Activated CD8-positive, alpha-beta memory T cell treated with anti-CD3 and anti-CD28 coated beads for 36 hours (primary cell): ENCODE data around the gene CEP170B. TPM values are rescaled to one million over a fixed set of nuclear protein-coding genes. Genes with fewer than 3 reads are reported as not detected.
"Not testable (repeated sequence)": the region's sequence is repeated elsewhere in the genome, so short reads cannot be mapped to it uniquely, and the experiment has no call there.

Experiments
- CTCF ChIA-PET: fragments of 350-600 bp; sonication (Branson Sonifier 250); formaldehyde crosslinking; loops from one replicate; lab custom pipeline; 2021; ENCODE audit warnings: antibody characterized with exemption; lab: Charles Lee
- POLR2A ChIA-PET: fragments of 350-600 bp; sonication (Branson Sonifier 250); formaldehyde crosslinking; loops from one replicate; lab custom pipeline; 2021; ENCODE audit warnings: antibody characterized with exemption; lab: Charles Lee
- total RNA-seq, 2 experiments: library from RNA; stranded (reverse); gene quantifications; one replicate each; pipeline ENCODE4 v1.2.3, GENCODE V29; 2021

The CEP170B gene
- total RNA-seq, 2 experiments from 2014 or later = 7.7 to 7.8 TPM

GRCh38 chr14:104895786-104896661 lies 31.0 kb downstream of the CEP170B start:
- ChIA-PET POLR2A (interaction anchor here (0.6 kb wide), 1 partner anchor 150 kb away, joined by 3 read pairs; no protein-coding TSS in a partner anchor), CTCF (interaction anchor here (0.9 to 2.2 kb wide), 4 partner anchors 40 to 191 kb away, joined by 3 to 10 read pairs (median 4); no protein-coding TSS in a partner anchor)

DNA sequence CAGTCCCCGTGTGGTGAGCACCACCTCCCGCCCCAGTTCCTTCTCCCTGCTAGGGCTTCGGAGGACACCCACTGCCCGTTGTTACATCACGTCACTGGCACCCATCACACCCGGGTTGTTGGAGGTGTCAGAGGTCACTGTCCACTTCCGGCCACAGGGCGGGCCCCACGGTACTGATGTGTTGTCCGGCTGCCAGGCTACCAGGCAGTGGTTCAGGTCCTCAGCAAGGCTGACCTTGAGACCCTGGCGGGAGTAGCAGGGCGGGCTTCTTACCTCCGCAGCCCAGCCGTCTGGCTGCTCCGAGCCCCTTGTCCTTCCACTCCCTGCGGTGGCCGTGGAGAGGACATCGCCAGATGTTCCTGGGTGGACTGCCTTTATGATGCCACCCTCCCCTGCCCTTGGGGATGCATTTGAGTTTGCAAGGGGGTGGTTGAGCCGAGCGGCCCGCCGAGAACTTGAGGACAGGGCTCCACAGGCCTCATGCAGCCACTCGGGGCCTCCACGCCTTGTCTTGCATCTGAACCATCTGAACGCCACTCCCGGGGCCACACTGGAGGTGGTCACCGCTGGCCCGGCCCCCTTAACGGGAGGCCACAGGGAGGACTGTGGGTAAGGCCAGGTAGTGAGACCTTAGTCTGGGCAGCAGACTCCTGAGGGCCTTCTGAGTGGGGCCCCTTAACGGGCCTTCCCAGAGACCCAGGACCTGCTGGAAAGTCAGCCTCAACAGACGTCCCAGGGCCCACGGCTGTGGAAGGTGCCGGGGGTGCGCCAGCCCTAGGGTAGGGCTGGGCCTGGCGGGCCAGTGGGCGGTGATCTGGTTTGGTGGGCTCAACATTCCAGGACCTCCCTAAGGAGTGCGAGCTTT lies 32.5 kb downstream of the CEP170B start:
- POLR2A ChIA-PET = no interaction called here

DNA sequence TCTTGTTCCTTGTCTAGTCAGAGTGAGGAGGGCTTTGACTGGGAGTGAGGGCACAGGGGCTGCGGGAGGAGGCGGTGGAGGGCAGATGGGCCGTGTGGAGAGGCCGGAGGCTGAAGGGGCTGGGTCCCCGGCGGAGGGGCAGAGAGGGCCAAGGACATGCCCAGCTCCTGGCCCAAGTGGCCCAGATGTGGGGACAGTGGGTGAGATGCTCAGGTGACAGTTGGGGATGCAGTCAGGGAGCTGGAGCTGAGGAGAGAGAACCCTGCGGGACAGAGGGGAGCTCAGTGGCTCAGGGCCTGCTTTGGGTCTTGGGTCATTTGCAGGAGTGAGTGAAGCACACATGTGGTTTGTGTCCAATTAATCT lies 33.1 kb downstream of the CEP170B start:
- ChIA-PET CTCF (no interaction called here), POLR2A (no interaction called here)

More for the DNA sequence above, 32.5 kb downstream of the CEP170B start:
- CTCF ChIA-PET = no interaction called here

GRCh38 chr14:104898870-104899510 lies 33.9 kb downstream of the CEP170B start:
- CTCF ChIA-PET = interaction anchor here (0.6 kb wide), 1 partner anchor 182 kb away, joined by 3 read pairs; no protein-coding TSS in a partner anchor
- POLR2A ChIA-PET = no interaction called here

DNA sequence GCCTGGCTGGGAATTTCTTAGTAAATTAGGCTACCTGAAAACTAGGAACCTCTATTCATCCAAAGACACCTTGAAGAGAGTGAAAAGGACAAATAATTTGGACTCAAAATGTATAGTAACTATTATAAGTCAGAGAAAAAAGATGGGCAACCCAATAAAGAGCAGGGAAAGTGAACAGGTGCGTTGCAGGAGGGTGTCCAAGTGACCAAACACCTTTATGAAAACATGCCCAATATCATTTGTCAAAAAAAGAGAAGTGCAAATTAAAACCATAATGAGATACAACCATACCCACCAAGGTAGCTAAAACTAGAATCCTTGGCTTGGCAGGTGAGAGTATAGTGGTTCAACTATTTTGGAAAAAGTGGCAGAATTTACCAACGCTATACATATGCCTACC lies 34.7 kb downstream of the CEP170B start:
- POLR2A ChIA-PET = no interaction called here

GRCh38 chr14:104900639-104901512 lies 35.8 kb downstream of the CEP170B start:
- POLR2A ChIA-PET = no interaction called here

More for the DNA sequence above, 34.7 kb downstream of the CEP170B start:
- CTCF ChIA-PET = no interaction called here

GRCh38 chr14:104903990-104904389 lies 38.9 kb downstream of the CEP170B start:
- ChIA-PET CTCF (no interaction called here), POLR2A (no interaction called here)

More at GRCh38 chr14:104900639-104901512, 35.8 kb downstream of the CEP170B start:
- CTCF ChIA-PET = interaction anchor here (1.0 kb wide), 1 partner anchor 54 kb away, joined by 3 read pairs; no protein-coding TSS in a partner anchor

GRCh38 chr14:104904650-104905578 lies 39.8 kb downstream of the CEP170B start:
- POLR2A ChIA-PET = not testable (repeated sequence)

GRCh38 chr14:104905579-104905933 lies 40.5 kb downstream of the CEP170B start:
- CTCF ChIA-PET, POLR2A ChIA-PET: not testable (repeated sequence)

More at GRCh38 chr14:104904650-104905578, 39.8 kb downstream of the CEP170B start:
- CTCF ChIA-PET = not testable (repeated sequence)

GRCh38 chr14:104908303-104908702 lies 43.2 kb downstream of the CEP170B start:
- CTCF ChIA-PET = no interaction called here

GRCh38 chr14:104912053-104912452 lies 47.0 kb downstream of the CEP170B start:
- POLR2A ChIA-PET = no interaction called here
- CTCF ChIA-PET = no interaction called here

More at GRCh38 chr14:104908303-104908702, 43.2 kb downstream of the CEP170B start:
- POLR2A ChIA-PET = no interaction called here

DNA sequence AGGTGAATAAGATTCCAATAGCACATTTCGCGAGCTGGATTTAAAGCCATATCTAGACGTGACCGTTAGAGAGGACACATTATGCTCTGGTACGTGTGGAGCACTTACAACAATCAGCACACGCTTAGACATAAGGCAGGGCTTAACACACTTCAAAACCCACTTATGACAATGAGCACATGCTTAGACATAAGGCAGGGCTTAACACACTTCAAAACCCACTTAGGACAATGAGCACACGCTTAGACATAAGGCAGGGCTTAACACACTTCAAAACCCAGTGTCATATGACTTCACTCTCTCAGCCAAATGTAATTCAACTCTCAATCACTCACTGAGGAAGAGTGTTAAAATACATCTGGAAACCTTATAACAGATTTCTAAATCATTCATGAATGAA lies 48.4 kb downstream of the CEP170B start:
- ChIA-PET CTCF (no interaction called here), POLR2A (no interaction called here)

DNA sequence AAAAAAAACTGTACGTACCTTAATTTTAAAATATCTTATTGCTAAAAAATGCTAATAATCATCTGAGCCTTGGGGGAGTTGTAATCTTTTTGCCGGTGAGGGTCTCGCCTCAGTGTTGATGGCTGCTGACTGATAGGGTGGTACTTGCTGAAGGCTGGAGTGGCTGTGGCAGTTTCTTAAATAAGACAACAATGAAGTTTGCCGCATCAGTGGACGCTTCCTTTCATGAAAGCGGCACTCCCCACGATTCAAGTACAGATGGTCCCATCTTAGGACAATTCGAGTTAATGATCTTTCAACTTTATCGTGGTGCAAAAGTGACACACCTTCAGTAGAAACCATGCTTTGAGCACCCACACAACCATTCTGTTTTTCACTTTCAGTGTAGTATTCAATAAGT lies 52.0 kb downstream of the CEP170B start:
- CTCF ChIA-PET = interaction anchor here (1.0 kb wide), 1 partner anchor 58 kb away, joined by 3 read pairs; no protein-coding TSS in a partner anchor
- POLR2A ChIA-PET = no interaction called here

- ChIA-PET CTCF (no interaction called here), POLR2A (no interaction called here)
These were observed 52.9 kb downstream of the CEP170B start for GRCh38 chr14:104917993-104918392.

DNA sequence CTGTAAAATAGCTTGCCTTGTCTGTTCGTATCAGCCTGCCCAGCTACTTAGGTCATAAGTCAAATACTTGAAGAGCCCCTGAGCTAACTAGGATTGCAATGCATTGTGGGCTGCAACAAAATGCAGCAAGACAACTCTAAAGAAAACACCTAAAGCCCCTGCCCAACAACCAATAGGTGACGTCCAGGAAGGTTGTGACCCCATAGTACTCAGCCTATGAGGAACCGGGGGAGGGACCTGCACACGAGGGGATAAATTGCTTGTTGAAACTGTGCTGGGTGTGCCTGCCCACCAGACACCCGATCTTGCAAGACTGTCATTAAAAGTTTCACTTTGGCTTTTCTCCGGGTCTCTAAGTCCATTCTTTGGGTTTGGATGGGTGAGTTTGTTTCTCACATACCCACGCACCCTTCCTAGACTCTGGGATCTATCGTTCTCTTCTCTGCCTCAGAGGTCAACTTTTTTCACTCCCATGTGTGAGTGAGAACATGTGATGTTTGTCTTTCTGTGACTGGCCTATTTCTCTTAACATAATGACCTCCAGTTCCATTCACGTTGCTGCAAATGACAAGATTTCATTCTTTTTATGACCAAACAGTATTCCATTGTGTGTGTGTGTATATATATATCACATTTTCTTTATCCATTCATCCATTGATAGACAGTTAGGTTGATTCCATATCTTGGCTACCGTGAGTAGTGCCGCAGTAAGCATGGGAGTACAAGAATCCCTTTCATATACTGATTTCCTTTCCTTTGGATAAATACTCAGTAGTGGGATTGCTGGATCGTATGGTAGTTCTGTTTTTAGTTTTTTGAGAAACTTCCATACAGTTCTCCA lies 54.3 kb downstream of the CEP170B start:
- POLR2A ChIA-PET = interaction anchor here (0.6 kb wide), 1 partner anchor 36 kb away, joined by 3 read pairs; no protein-coding TSS in a partner anchor
- CTCF ChIA-PET = not testable (repeated sequence)

DNA sequence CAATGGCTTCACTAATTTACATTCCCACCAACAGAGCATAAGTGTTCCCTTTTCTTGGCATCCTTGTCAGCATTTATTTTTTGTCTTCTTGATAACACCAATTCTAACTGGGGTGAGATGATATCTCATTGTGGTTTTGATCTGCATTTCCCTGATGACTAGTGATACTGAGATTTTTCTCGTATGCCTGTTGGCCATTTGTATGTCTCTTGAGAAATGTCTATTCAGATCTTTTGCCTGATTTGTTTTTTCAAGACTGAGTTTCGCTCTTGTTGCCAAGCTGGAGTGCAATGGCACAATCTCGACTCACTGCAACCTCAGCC lies 54.9 kb downstream of the CEP170B start:
- ChIA-PET CTCF (no interaction called here), POLR2A (no interaction called here)
